H1 (cell line): ENCODE data around the gene LIPG.

Experiments used
- TF ChIP-seq, protein P1 (sequence below), 3 experiments: IDR thresholded peaks; 1 replicate in 2 of 3; 2 replicates in 1 of 3; pipeline versions ENCODE4 v1.5.1 to v1.6.1; 2011; ENCODE audit warnings: low read length in 3 of 3, mild to moderate bottlenecking in 3 of 3, inconsistent platforms in 2 of 3, low read depth in 1 of 3, moderate library complexity in 1 of 3; ENCODE audit not compliant: insufficient read depth in 1 of 3; ENCODE audit errors: control extremely low read depth in 1 of 3
- TF ChIP-seq, protein P2 (sequence below): fragments of 300-600 bp; sonication (generic); IDR thresholded peaks from 2 replicates; pipeline ENCODE4 v1.7.1; 2012; ENCODE audit warnings: low read length, moderate library complexity, mild to moderate bottlenecking, inconsistent platforms; ENCODE audit not compliant: insufficient replicate concordance

DNA sequence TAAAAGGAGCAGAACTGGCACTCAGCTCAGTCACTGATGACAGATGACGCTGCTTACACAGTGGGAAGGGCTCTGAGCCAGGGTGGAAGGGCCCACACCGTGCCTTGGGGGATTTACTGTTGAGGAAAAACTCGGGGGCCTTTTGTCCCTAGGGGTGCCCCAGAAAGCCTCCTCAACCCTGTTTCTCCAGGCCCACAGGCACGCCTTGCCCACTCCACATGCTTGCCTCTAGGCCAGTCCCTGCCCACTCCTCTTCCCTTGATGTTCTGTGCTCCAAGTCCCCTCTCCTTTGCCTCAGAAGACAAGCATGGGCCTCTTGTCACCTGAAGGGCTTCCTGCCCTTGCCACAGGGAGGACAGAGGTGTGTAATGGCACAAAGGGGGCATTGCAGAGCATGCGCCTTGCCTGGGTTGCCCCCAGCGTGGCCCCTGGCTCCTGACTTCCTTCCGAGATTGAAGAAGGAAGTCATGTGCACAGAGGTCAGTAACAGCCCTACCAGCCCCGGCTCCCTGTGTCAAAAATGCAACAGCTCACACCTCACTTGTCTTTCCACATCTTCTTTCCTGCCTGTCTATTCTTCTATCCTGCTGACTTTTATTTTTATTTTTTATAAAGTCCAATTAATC, 65.1 kb downstream of the LIPG start:
- TF ChIP-seq, protein P1, sequence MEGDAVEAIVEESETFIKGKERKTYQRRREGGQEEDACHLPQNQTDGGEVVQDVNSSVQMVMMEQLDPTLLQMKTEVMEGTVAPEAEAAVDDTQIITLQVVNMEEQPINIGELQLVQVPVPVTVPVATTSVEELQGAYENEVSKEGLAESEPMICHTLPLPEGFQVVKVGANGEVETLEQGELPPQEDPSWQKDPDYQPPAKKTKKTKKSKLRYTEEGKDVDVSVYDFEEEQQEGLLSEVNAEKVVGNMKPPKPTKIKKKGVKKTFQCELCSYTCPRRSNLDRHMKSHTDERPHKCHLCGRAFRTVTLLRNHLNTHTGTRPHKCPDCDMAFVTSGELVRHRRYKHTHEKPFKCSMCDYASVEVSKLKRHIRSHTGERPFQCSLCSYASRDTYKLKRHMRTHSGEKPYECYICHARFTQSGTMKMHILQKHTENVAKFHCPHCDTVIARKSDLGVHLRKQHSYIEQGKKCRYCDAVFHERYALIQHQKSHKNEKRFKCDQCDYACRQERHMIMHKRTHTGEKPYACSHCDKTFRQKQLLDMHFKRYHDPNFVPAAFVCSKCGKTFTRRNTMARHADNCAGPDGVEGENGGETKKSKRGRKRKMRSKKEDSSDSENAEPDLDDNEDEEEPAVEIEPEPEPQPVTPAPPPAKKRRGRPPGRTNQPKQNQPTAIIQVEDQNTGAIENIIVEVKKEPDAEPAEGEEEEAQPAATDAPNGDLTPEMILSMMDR (IDR thresholded peaks at IDR 0.05; ENCODE audit: control extremely low read depth in 1 of 3, insufficient read depth in 1 of 3, low read depth in 1 of 3, low read length in 3 of 3) = no peak
- TF ChIP-seq, protein P2, sequence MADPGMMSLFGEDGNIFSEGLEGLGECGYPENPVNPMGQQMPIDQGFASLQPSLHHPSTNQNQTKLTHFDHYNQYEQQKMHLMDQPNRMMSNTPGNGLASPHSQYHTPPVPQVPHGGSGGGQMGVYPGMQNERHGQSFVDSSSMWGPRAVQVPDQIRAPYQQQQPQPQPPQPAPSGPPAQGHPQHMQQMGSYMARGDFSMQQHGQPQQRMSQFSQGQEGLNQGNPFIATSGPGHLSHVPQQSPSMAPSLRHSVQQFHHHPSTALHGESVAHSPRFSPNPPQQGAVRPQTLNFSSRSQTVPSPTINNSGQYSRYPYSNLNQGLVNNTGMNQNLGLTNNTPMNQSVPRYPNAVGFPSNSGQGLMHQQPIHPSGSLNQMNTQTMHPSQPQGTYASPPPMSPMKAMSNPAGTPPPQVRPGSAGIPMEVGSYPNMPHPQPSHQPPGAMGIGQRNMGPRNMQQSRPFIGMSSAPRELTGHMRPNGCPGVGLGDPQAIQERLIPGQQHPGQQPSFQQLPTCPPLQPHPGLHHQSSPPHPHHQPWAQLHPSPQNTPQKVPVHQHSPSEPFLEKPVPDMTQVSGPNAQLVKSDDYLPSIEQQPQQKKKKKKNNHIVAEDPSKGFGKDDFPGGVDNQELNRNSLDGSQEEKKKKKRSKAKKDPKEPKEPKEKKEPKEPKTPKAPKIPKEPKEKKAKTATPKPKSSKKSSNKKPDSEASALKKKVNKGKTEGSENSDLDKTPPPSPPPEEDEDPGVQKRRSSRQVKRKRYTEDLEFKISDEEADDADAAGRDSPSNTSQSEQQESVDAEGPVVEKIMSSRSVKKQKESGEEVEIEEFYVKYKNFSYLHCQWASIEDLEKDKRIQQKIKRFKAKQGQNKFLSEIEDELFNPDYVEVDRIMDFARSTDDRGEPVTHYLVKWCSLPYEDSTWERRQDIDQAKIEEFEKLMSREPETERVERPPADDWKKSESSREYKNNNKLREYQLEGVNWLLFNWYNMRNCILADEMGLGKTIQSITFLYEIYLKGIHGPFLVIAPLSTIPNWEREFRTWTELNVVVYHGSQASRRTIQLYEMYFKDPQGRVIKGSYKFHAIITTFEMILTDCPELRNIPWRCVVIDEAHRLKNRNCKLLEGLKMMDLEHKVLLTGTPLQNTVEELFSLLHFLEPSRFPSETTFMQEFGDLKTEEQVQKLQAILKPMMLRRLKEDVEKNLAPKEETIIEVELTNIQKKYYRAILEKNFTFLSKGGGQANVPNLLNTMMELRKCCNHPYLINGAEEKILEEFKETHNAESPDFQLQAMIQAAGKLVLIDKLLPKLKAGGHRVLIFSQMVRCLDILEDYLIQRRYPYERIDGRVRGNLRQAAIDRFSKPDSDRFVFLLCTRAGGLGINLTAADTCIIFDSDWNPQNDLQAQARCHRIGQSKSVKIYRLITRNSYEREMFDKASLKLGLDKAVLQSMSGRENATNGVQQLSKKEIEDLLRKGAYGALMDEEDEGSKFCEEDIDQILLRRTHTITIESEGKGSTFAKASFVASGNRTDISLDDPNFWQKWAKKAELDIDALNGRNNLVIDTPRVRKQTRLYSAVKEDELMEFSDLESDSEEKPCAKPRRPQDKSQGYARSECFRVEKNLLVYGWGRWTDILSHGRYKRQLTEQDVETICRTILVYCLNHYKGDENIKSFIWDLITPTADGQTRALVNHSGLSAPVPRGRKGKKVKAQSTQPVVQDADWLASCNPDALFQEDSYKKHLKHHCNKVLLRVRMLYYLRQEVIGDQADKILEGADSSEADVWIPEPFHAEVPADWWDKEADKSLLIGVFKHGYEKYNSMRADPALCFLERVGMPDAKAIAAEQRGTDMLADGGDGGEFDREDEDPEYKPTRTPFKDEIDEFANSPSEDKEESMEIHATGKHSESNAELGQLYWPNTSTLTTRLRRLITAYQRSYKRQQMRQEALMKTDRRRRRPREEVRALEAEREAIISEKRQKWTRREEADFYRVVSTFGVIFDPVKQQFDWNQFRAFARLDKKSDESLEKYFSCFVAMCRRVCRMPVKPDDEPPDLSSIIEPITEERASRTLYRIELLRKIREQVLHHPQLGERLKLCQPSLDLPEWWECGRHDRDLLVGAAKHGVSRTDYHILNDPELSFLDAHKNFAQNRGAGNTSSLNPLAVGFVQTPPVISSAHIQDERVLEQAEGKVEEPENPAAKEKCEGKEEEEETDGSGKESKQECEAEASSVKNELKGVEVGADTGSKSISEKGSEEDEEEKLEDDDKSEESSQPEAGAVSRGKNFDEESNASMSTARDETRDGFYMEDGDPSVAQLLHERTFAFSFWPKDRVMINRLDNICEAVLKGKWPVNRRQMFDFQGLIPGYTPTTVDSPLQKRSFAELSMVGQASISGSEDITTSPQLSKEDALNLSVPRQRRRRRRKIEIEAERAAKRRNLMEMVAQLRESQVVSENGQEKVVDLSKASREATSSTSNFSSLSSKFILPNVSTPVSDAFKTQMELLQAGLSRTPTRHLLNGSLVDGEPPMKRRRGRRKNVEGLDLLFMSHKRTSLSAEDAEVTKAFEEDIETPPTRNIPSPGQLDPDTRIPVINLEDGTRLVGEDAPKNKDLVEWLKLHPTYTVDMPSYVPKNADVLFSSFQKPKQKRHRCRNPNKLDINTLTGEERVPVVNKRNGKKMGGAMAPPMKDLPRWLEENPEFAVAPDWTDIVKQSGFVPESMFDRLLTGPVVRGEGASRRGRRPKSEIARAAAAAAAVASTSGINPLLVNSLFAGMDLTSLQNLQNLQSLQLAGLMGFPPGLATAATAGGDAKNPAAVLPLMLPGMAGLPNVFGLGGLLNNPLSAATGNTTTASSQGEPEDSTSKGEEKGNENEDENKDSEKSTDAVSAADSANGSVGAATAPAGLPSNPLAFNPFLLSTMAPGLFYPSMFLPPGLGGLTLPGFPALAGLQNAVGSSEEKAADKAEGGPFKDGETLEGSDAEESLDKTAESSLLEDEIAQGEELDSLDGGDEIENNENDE = no peak
